Panc1 (cell line): ENCODE measurements around the gene RBBP4. TPM values are rescaled to one million over a fixed set of nuclear protein-coding genes. Genes with fewer than 3 reads are reported as not detected.

Source experiments
- ATAC-seq: fragments of 200-7000 bp; cut with Tn5 transposase; 2 replicates; pipeline ENCODE4 v1.9.1; 2020; ENCODE audit warnings: mild to moderate bottlenecking, moderate library complexity
- BruUV-seq: library from RNA; stranded (reverse); fragments of 400-500 nt; replicated peaks from 2 replicates; lab custom pipeline; 2021; lab: Mats Ljungman, UMichigan
- CTCF ChIA-PET: fragments of 300-600 bp; sonication (Branson Sonifier 250); formaldehyde crosslinking; loops from one replicate; lab custom pipeline; 2022; ENCODE audit warnings: antibody characterized with exemption; lab: Charles Lee
- POLR2A ChIA-PET: fragments of 300-600 bp; sonication (Branson Sonifier 250); formaldehyde crosslinking; loops from one replicate; lab custom pipeline; 2022; ENCODE audit warnings: antibody characterized with exemption; lab: Charles Lee
- DNase-seq: peaks from one replicate; pipeline ENCODE4 v3.0.0-alpha.2; 2010; ENCODE audit warnings: low read depth, low spot score
- H3K27ac ChIP-seq: 2 replicates; pipeline ENCODE4 v1.5.1; 2011; ENCODE audit warnings: mild to moderate bottlenecking, low read length, inconsistent platforms
- H3K27me3 ChIP-seq: fragments of 200-500 bp; sonication (Bioruptor generic); 2 replicates; pipeline ENCODE4 v1.6.0; 2014; ENCODE audit warnings: low read length, inconsistent platforms; ENCODE audit not compliant: control insufficient read depth, insufficient read depth
- H3K36me3 ChIP-seq: fragments of 200-500 bp; sonication (Bioruptor generic); 2 replicates; pipeline ENCODE4 v1.5.1; 2014; ENCODE audit warnings: inconsistent platforms, mild to moderate bottlenecking, low read length, moderate library complexity; ENCODE audit not compliant: control insufficient read depth, insufficient read depth
- H3K4me1 ChIP-seq: 2 replicates; pipeline ENCODE4 v1.5.1; 2011; ENCODE audit warnings: inconsistent platforms, mild to moderate bottlenecking, low read length, moderate library complexity; ENCODE audit not compliant: control insufficient read depth, insufficient read depth
- H3K4me3 ChIP-seq, 2 experiments: 2 replicates each; pipeline ENCODE4 v1.5.1; 2011 to 2012; ENCODE audit warnings: low read depth in 2 of 2, low read length in 2 of 2, mild to moderate bottlenecking in 2 of 2, inconsistent platforms in 1 of 2, moderate library complexity in 1 of 2
- H3K9me3 ChIP-seq: fragments of 200-500 bp; sonication (Bioruptor generic); 2 replicates; pipeline ENCODE4 v1.5.1; 2014; ENCODE audit warnings: low read depth, mild to moderate bottlenecking, inconsistent platforms, low read length, moderate library complexity; ENCODE audit not compliant: control insufficient read depth, insufficient read depth
- CTCF ChIP-seq: fragments of 450-650 bp; IDR thresholded peaks from 2 replicates; pipeline ENCODE4 v1.5.1; 2017; ENCODE audit warnings: mild to moderate bottlenecking
- POLR2AphosphoS5 ChIP-seq: IDR thresholded peaks from 2 replicates; pipeline ENCODE4 v1.6.1; 2012; ENCODE audit warnings: mild to moderate bottlenecking, low read depth, low read length, moderate library complexity
- REST ChIP-seq, 2 experiments: IDR thresholded peaks; 2 replicates each; pipeline ENCODE4 v1.6.1; 2011 to 2012; ENCODE audit warnings: low read depth in 2 of 2, control low read depth in 1 of 2, low read length in 1 of 2, mild to moderate bottlenecking in 1 of 2, moderate library complexity in 1 of 2; ENCODE audit not compliant: insufficient read depth in 1 of 2
- SIN3A ChIP-seq: IDR thresholded peaks from 2 replicates; pipeline ENCODE4 v1.6.1; 2012; ENCODE audit warnings: low read depth, mild to moderate bottlenecking, low read length, moderate library complexity, borderline replicate concordance; ENCODE audit not compliant: insufficient read depth
- TCF7L2 ChIP-seq: IDR thresholded peaks from 2 replicates; pipeline ENCODE4 v1.6.1; 2011; ENCODE audit warnings: mild to moderate bottlenecking, low read depth, low read length, inconsistent platforms
- in situ Hi-C: cut with HindIII; loops from 2 replicates; pipeline ENCODE4 v1.10.0; 2016; ENCODE audit warnings: low sequenced_read_pairs, low pct_unique_long_range_greater_than_20kb
- intact Hi-C: fragments of 100-400 bp; cut with micrococcal nuclease; formaldehyde crosslinking; loops from one replicate; pipeline ENCODE4 v1.10.0; 2022; ENCODE audit not compliant: unreplicated experiment
- total RNA-seq: library from RNA; stranded (reverse); gene quantifications from one replicate; pipeline ENCODE4 v1.2.1, GENCODE V29; 2021; ENCODE audit not compliant: unreplicated experiment

Gene RBBP4
- total RNA-seq, 1 experiment from 2014 or later = 376 TPM

GRCh38 chr1:32606565-32607371, 44.2 kb upstream of the RBBP4 start:
- TF ChIP-seq REST (IDR thresholded peaks at IDR 0.05; ENCODE audit: insufficient read depth in 1 of 2, low read depth in 2 of 2, low read length in 1 of 2) (no peak), TCF7L2 (no peak), SIN3A (no peak), CTCF (no peak), POLR2AphosphoS5 (no peak)
- intact Hi-C loops (no loop called here), in situ Hi-C loops (no loop called here)
- Histone ChIP-seq H3K27me3 (no peaks in the 10 kb centered on the region), H3K4me3 (no peak overlapping the region), H3K4me1 (no peaks in the 10 kb centered on the region), H3K27ac (no peak overlapping the region), H3K9me3 (no peaks in the 10 kb centered on the region), H3K36me3 (no peaks in the 10 kb centered on the region)
- DNase-seq (no peak), ATAC-seq (peak; percentile 54)
- ChIA-PET CTCF (interaction anchor here (0.8 kb wide), 1 partner anchor 86 kb away, joined by 5 read pairs; no protein-coding TSS in a partner anchor), POLR2A (no interaction called here)
- BruUV-seq = no TSS peak

GRCh38 chr1:32609180-32609579, 41.8 kb upstream of the RBBP4 start:
- ChIA-PET POLR2A (no interaction called here), CTCF (no interaction called here)
- no peak overlapping the region for H3K4me3 ChIP-seq
- peaks cover 5% of the 10 kb centered on the region; the same call in 1 of the 2 replicates for H3K4me1 ChIP-seq
- H3K36me3 ChIP-seq = no peaks in the 10 kb centered on the region
- intact Hi-C loops (no loop called here), in situ Hi-C loops (no loop called here)
- DNase-seq (no peak), ATAC-seq (no peak)
- TF ChIP-seq SIN3A (no peak), POLR2AphosphoS5 (no peak), REST (IDR thresholded peaks at IDR 0.05; ENCODE audit: insufficient read depth in 1 of 2, low read depth in 2 of 2, low read length in 1 of 2) (no peak), TCF7L2 (no peak), CTCF (no peak)
- H3K9me3 ChIP-seq = no peaks in the 10 kb centered on the region
- no TSS peak for BruUV-seq
- no peaks in the 10 kb centered on the region for H3K27me3 ChIP-seq
- no peak overlapping the region for H3K27ac ChIP-seq
